HG03095 (cell line): ENCODE measurements around the gene LTO1.
"Not testable (repeated sequence)": the region's sequence is repeated elsewhere in the genome, so short reads cannot be mapped to it uniquely, and the experiment has no call there.

ENCODE experiments used
- ATAC-seq: cut with Tn5 transposase; IDR thresholded peaks from one replicate; pipeline ENCODE4 v1.9.1; 2021; ENCODE audit warnings: moderate library complexity; ENCODE audit not compliant: unreplicated experiment

LTO1 gene

GRCh38 chr11:69702239-69702691 lies 27.1 kb upstream of the LTO1 start:
- no peak for ATAC-seq

GRCh38 chr11:69700278-69701140 lies 25.4 kb upstream of the LTO1 start:
- ATAC-seq = no peak

GRCh38 chr11:69699213-69699612 lies 24.1 kb upstream of the LTO1 start:
- no peak for ATAC-seq

- no peak for ATAC-seq
Measured at GRCh38 chr11:69698362-69698761, 23.2 kb upstream of the LTO1 start.

GRCh38 chr11:69697861-69698260 lies 22.7 kb upstream of the LTO1 start:
- no peak for ATAC-seq

- no peak for ATAC-seq
Measured at GRCh38 chr11:69697469-69697843, 22.3 kb upstream of the LTO1 start.

- no peak for ATAC-seq
Measured at GRCh38 chr11:69696749-69697468, 21.8 kb upstream of the LTO1 start.

GRCh38 chr11:69695995-69696394 lies 20.8 kb upstream of the LTO1 start:
- ATAC-seq = not testable (repeated sequence)

GRCh38 chr11:69695581-69695980 lies 20.4 kb upstream of the LTO1 start:
- ATAC-seq = no peak

- ATAC-seq = no peak
Measured at GRCh38 chr11:69694781-69695180, 19.6 kb upstream of the LTO1 start.

- no peak for ATAC-seq
Measured at GRCh38 chr11:69692422-69692821, 17.3 kb upstream of the LTO1 start.

- ATAC-seq = no peak
Measured at GRCh38 chr11:69691463-69691862, 16.3 kb upstream of the LTO1 start.

GRCh38 chr11:69689484-69690319 lies 14.5 kb upstream of the LTO1 start:
- no peak for ATAC-seq

GRCh38 chr11:69687969-69688771 lies 13.0 kb upstream of the LTO1 start:
- ATAC-seq = not testable (repeated sequence)

- ATAC-seq = no peak
Measured at GRCh38 chr11:69686856-69687255, 11.7 kb upstream of the LTO1 start.

GRCh38 chr11:69686452-69686851 lies 11.3 kb upstream of the LTO1 start:
- ATAC-seq = no peak

GRCh38 chr11:69685348-69685747 lies 10.2 kb upstream of the LTO1 start:
- no peak for ATAC-seq

- ATAC-seq = no peak
Measured at GRCh38 chr11:69684651-69685050, 9.5 kb upstream of the LTO1 start.

- ATAC-seq = no peak
Measured at GRCh38 chr11:69683764-69684333, 8.7 kb upstream of the LTO1 start.

GRCh38 chr11:69682681-69683326 lies 7.7 kb upstream of the LTO1 start:
- ATAC-seq = no peak
